Spleen (tissue), 7 donors: Measurements from ENCODE around the gene CDC14B.

Experiments used
- POLR2AphosphoS5 ChIP-seq, 3 donors: sonication (generic); formaldehyde crosslinking; IDR thresholded peaks; one replicate each; pipeline ENCODE4 v1.5.1; 2017; ENCODE audit warnings: antibody characterized with exemption in 3 of 3
- TF ChIP-seq, protein P1 (sequence below), 11 experiments: fragments of 200-600 bp in 7 of 11; fragments of 450-650 bp in 4 of 11; sonication (generic) in 4 of 11; IDR thresholded peaks in 8 of 11; conservative IDR thresholded peaks in 3 of 11; 1 replicate in 7 of 11; 2 replicates in 4 of 11; pipeline versions ENCODE4 v1.4.0 to v1.8.0; 2016 to 2021; ENCODE audit warnings: antibody characterized with exemption in 11 of 11, inconsistent platforms in 4 of 11, mild to moderate bottlenecking in 1 of 11
- donor health status: DM: no; HTN: no; CAD: no; lungs with moderate emphysema.
- donor health status: DM: no; HTN: no; CAD: no.
- donor health status: DM: no; HTN: no; CAD: no.

DNA sequence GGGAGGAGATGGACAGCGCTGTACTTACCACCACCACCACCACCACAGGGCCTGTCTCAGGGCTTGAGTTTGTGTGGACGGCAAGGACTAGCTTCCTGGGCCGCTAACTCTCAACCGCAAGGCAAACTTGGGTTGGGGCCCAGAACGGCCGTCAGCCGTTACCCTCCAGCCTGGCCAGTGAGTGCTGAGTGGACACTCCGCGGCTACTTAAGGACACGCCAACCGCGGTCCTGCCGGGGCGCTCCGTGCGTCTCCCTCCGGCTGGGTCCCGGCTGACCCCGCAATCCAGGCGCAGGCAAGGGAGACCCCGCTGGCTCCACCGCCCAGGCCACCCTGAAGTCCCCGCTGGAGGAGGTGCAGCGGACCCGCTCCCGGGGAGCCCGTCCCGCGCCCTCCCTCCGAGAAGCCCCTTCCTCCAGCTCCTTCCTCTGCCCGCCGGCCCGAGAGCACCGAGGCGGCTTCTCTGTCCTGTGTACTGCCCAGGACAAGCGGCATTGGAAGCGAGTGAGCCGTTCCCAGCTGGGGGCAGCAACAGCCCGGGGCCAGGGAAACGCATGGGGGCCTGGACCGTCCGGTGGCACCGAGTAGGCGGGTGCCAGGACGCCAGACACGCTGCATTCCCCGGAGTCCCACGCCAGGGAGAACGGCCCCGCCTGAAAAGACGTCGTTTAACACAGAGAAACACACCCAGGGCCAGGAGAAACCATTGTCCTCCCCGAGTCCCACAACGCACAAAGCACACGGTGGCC is 123.1 kb downstream of the CDC14B start:
- TF ChIP-seq, protein P1, sequence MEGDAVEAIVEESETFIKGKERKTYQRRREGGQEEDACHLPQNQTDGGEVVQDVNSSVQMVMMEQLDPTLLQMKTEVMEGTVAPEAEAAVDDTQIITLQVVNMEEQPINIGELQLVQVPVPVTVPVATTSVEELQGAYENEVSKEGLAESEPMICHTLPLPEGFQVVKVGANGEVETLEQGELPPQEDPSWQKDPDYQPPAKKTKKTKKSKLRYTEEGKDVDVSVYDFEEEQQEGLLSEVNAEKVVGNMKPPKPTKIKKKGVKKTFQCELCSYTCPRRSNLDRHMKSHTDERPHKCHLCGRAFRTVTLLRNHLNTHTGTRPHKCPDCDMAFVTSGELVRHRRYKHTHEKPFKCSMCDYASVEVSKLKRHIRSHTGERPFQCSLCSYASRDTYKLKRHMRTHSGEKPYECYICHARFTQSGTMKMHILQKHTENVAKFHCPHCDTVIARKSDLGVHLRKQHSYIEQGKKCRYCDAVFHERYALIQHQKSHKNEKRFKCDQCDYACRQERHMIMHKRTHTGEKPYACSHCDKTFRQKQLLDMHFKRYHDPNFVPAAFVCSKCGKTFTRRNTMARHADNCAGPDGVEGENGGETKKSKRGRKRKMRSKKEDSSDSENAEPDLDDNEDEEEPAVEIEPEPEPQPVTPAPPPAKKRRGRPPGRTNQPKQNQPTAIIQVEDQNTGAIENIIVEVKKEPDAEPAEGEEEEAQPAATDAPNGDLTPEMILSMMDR (IDR thresholded peaks at IDR 0.05 in 8 of 11, conservative IDR thresholded peaks at IDR 0.05 in 3 of 11) = no peak
- TF ChIP-seq POLR2AphosphoS5 (IDR thresholded peaks at IDR 0.05) = no peak
